HG03575 (cell line): Measurements from ENCODE around the gene KRTAP12-1.

ENCODE experiments used
- ATAC-seq: cut with Tn5 transposase; IDR thresholded peaks from one replicate; pipeline ENCODE4 v1.9.1; 2021; ENCODE audit not compliant: unreplicated experiment, insufficient number of reproducible peaks, low FRiP score; ENCODE audit errors: extremely low read depth

The KRTAP12-1 gene

GRCh38 chr21:44712203-44713028 is 30.5 kb upstream of the KRTAP12-1 start:
- ATAC-seq, result no peak

DNA sequence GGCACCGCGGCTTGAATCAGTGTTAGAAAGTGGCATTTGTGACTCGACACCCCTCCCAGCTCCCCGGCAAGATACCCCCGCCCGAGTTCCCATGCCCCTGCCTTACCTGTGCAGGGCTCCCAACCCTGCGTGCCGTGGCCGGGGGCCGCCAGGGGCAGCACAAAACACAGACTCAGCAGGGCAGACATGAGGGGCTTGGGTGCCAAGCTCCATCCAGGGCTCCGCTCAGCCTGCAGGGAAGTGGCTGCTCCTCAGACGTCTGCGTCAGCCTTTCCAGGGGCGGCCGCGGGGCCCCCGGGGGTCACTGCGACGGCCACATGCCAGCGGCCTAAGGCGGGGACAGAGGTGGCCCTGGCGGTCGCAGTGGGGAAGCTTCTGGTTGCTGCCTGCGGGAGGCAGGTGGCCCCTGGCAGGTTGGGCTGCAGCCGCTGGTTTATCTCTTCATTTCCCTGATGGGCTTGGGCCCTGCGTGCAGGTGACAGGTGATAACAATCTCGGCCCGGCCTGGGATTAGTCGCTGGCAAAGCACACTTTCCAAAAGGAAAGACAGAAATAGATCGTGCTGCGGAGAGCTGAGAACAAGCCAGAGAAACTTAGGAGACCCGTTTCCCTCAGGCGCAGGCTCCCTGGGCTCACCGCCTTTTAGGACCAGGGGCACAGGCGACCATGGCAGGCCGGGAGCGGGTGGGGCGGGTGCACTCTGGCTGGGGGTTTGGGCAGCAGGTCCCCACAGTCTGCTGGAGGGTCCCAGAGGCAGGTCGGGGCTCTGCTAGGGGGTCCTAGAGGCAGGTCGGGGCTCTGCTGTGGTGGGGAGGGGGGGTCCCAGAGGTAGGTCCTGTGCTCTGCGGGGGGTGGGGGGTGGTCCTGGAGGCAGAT is 29.6 kb upstream of the KRTAP12-1 start, which contains the start of gene TSPEAR:
Gene TSPEAR, minus strand, starts transcription at position 246 of the 876 bp plus-strand sequence. Its CDS starts 58 bp downstream, at position 188.
- no peak for ATAC-seq

DNA sequence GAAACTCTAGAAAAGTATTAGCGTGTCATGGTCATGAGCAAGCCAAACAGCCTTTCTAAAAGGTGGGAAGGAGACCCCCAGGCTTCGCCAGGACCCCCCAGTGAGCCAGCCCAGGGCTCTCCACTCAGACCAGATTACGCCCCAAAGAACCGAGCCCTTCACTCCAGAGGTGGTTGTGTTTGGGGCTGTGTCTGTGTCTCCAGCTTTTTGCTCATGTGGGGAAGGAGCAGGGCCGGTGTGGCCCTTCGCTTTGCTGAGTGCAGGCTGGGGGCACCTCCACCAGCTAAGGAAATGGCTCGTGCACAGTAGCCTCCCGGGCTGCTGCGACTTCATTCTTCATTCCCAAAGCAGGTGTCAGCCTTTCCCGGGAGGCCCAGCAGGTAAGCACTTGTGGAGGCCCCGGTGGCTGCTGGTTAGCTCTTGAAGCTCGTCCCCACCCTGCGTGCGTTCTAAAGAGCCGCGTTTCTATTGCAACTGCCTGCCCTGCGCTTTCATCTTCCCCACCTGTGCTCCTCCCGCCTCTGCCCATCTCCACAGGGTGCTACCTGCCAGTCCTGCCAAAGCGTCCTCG is 28.9 kb upstream of the KRTAP12-1 start:
- ATAC-seq, result no peak

- no peak for ATAC-seq
Measured at GRCh38 chr21:44710294-44710665, 28.3 kb upstream of the KRTAP12-1 start.

DNA sequence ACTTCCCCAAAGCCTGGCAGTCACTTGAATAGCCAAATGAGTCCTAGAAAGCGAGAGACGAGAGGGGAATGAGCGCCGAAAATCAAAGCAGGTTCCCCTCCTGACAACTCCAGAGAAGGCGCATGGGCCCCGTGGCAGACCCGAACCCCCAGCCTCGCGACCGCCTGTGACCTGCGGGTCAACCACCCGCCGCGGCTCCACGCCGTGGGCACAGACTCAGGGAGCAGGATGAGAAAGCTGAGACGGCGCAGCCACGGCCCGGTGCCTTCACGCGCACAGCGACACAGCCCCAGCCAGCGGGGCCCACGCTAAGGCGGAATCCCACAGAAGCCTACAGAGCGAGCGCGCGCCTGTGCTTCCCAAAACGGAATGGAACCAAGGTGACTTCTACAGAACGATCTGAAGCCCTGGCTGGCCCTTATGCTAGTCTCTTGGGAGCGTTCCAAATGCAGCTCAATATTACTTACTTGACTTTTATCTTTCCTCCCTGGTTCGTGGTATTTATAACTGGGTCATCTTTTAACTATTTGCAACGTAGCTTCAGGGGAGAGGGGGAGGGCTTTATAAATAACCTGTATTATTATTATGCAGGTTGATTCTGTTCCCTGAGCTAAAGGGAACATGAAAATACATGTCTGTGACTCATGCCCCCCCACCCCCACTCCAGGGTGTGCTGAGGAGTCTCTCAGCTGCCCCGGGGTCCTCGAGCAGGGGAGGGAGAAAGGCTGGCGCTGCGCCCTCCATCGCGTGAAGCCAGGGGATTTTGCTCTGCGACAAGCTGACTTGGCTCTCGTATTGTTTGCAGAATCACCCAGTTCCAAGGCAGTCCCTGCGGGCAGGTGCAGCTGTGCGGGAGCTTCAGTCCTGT is 27.7 kb upstream of the KRTAP12-1 start:
- ATAC-seq, result no peak

DNA sequence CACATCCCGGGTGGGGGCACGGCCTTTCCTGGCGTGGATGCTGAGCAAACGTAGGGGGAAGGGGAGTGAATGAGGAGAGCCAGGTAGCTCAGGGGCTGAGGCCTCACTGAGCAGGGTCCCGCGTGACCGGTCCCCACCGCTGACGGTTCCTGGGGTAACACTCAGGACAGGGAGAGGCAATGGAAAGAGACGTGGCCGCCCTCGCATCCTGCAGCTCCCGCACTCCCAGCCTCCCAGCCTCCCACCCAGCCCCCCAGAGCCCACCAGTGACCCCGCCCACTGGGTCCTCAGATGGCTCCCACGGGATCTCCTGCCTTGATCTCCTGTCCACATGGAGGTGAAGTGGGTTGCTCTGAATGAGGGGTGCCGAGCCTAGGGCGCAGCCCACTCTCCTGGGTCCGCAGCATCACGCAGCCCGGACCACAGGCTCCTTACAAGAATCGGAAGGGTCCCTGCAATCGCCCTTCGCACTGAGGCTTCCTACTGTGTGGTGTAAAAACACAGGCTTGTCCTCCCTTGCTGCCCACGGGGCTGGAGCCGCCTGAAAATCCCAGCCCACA is 27.0 kb upstream of the KRTAP12-1 start:
- no peak for ATAC-seq

- no peak for ATAC-seq
Measured at GRCh38 chr21:44708213-44708865, 26.4 kb upstream of the KRTAP12-1 start.

GRCh38 chr21:44706706-44707581 is 25.0 kb upstream of the KRTAP12-1 start:
- ATAC-seq, result no peak

GRCh38 chr21:44706026-44706705 is 24.2 kb upstream of the KRTAP12-1 start:
- no peak for ATAC-seq

DNA sequence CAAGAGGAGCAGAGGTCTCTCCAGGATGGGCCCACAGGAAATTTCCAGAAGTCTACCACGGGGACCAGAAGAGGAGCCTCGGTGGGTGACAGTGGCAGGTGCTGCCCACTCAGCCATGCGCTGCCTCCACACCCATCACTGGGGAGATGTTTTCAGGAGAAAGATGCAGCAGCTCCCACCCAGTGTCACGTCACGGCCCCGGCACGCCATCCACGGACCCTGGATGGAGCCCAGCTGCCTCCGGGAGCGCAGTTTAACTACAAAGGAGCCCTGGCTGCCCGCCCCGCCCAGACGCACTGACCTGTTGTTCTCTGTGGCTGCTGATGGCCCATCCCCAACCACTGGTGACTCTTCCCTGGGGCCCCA is 22.7 kb upstream of the KRTAP12-1 start:
- ATAC-seq, result no peak

GRCh38 chr21:44703731-44704635 is 22.0 kb upstream of the KRTAP12-1 start:
- no peak for ATAC-seq

GRCh38 chr21:44702973-44703730 is 21.2 kb upstream of the KRTAP12-1 start:
- ATAC-seq, result no peak

- no peak for ATAC-seq
Measured at GRCh38 chr21:44702111-44702972, 20.4 kb upstream of the KRTAP12-1 start.

DNA sequence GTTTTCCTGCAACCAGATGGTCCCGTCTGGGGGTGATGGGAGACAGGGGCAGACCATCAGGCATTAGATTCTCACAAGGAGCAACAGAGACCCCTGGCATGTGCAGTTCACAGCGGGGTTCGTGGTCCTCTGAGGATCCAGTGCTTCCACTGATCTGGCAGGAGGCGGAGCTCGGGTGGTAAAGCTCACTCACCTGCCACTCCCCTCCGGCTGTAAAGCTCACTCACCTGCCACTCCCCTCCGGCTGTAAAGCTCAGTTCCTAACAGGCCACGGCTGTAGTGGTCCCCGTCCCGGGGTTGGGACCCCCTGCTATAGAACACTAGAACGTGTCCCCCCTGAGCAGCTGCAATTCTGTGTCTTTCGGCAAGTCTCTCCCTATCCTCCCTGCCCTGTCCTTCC is 19.6 kb upstream of the KRTAP12-1 start:
- ATAC-seq, result no peak
